Measurements from ENCODE around the gene MOGAT1. TPM values are rescaled to one million over a fixed set of nuclear protein-coding genes. Genes with fewer than 3 reads are reported as not detected.

The MOGAT1 gene
- total RNA-seq, 1 experiment from 2014 or later, result 0.22 TPM

DNA sequence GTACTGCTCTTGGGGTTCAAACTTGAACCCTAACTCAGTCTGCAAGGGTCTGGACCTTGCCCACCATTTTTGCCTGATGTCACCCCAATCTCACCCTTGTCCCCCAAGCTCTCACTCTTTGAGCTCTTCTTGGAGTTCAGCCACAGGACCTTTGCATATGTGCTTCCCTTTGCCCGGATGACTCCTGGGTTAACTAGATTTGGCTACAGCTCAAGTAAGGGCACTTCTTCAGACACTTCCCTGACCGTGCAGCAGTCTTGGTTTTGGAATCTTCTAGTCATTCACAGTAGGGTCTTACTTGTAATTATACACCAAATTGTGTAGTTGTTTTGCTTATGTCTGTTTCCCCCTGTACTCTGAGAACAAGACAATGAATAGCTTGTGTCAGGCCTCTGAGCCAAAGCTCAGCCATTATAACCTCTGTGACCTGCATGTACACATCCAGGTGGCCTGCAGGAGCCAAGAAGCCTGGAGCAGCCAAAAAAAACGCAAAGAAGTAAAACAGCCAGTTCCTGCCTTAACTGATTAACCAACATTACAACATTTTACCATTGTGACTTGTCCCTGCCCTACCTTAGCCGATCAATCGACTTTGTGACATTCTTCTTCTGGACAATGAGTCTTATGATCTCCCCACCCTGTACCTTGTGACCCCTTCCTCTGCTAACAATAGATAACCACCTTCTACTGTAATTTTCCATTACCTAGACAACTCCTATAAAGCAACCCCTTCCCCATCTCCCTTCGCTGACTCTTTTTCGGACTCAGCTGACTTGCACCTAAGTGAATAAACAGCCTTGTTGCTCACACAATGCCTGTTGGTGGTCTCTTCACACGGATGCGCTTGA, 1.0 kb upstream of the MOGAT1 start:
- intact Hi-C loops (cut with micrococcal nuclease), result no loop called here
- POLR2A ChIA-PET, result no interaction called here

More for the DNA sequence above, 1.0 kb upstream of the MOGAT1 start:
- no TSS peak for BruUV-seq (replicated peaks)
- no peak overlapping the region for H3K9ac ChIP-seq (ENCODE audit: low read length)
- TF ChIP-seq, protein P1, sequence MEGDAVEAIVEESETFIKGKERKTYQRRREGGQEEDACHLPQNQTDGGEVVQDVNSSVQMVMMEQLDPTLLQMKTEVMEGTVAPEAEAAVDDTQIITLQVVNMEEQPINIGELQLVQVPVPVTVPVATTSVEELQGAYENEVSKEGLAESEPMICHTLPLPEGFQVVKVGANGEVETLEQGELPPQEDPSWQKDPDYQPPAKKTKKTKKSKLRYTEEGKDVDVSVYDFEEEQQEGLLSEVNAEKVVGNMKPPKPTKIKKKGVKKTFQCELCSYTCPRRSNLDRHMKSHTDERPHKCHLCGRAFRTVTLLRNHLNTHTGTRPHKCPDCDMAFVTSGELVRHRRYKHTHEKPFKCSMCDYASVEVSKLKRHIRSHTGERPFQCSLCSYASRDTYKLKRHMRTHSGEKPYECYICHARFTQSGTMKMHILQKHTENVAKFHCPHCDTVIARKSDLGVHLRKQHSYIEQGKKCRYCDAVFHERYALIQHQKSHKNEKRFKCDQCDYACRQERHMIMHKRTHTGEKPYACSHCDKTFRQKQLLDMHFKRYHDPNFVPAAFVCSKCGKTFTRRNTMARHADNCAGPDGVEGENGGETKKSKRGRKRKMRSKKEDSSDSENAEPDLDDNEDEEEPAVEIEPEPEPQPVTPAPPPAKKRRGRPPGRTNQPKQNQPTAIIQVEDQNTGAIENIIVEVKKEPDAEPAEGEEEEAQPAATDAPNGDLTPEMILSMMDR (IDR thresholded peaks at IDR 0.05 in 2 of 3, conservative IDR thresholded peaks at IDR 0.05 in 1 of 3; ENCODE audit: borderline replicate concordance in 1 of 3, insufficient read depth in 1 of 3, low read depth in 2 of 3, low read length in 2 of 3), result no peak
- no peak for TF ChIP-seq ELF1 (IDR thresholded peaks at IDR 0.05; ENCODE audit: borderline replicate concordance, low read depth)
- TF ChIP-seq POLR2AphosphoS5 (IDR thresholded peaks at IDR 0.05; ENCODE audit: low read depth, low read length), result no peak
- TF ChIP-seq CEBPB (IDR thresholded peaks at IDR 0.05; ENCODE audit: low read depth), result no peak
- TF ChIP-seq TCF7L2 (IDR thresholded peaks at IDR 0.05; ENCODE audit: borderline replicate concordance, extremely low read depth, insufficient read depth, insufficient read length), result no peak
- TF ChIP-seq SIN3A (IDR thresholded peaks at IDR 0.05; ENCODE audit: low read depth), result no peak
- no peak for TF ChIP-seq EZH2 (IDR thresholded peaks at IDR 0.05)
- TF ChIP-seq FOSL1 (IDR thresholded peaks at IDR 0.05; ENCODE audit: low read depth), result no peak
- TF ChIP-seq ZFX (IDR thresholded peaks at IDR 0.05), result no peak
- no peak for TF ChIP-seq RAD21 (IDR thresholded peaks at IDR 0.05; ENCODE audit: low read depth)
- TF ChIP-seq JUND (IDR thresholded peaks at IDR 0.05), result no peak
- TF ChIP-seq ZNF274 (IDR thresholded peaks at IDR 0.05; ENCODE audit: low read depth, low read length), result no peak
- TF ChIP-seq, protein P2, sequence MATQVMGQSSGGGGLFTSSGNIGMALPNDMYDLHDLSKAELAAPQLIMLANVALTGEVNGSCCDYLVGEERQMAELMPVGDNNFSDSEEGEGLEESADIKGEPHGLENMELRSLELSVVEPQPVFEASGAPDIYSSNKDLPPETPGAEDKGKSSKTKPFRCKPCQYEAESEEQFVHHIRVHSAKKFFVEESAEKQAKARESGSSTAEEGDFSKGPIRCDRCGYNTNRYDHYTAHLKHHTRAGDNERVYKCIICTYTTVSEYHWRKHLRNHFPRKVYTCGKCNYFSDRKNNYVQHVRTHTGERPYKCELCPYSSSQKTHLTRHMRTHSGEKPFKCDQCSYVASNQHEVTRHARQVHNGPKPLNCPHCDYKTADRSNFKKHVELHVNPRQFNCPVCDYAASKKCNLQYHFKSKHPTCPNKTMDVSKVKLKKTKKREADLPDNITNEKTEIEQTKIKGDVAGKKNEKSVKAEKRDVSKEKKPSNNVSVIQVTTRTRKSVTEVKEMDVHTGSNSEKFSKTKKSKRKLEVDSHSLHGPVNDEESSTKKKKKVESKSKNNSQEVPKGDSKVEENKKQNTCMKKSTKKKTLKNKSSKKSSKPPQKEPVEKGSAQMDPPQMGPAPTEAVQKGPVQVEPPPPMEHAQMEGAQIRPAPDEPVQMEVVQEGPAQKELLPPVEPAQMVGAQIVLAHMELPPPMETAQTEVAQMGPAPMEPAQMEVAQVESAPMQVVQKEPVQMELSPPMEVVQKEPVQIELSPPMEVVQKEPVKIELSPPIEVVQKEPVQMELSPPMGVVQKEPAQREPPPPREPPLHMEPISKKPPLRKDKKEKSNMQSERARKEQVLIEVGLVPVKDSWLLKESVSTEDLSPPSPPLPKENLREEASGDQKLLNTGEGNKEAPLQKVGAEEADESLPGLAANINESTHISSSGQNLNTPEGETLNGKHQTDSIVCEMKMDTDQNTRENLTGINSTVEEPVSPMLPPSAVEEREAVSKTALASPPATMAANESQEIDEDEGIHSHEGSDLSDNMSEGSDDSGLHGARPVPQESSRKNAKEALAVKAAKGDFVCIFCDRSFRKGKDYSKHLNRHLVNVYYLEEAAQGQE (IDR thresholded peaks at IDR 0.05; ENCODE audit: low read depth), result no peak
- TF ChIP-seq SP1 (IDR thresholded peaks at IDR 0.05; ENCODE audit: low read depth), result no peak
- no peak for TF ChIP-seq POLR2A (IDR thresholded peaks at IDR 0.05; ENCODE audit: borderline replicate concordance, extremely low read depth, insufficient read depth, insufficient read length)
- TF ChIP-seq, protein P3, sequence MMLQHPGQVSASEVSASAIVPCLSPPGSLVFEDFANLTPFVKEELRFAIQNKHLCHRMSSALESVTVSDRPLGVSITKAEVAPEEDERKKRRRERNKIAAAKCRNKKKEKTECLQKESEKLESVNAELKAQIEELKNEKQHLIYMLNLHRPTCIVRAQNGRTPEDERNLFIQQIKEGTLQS (IDR thresholded peaks at IDR 0.05), result no peak
- H3K9me3 ChIP-seq (ENCODE audit: control insufficient read depth in 1 of 2, insufficient read depth in 1 of 2, low read depth in 1 of 2, low read length in 2 of 2), result no peaks in the 10 kb centered on the region
- no peak overlapping the region for H3K27ac ChIP-seq (ENCODE audit: low read depth, low read length)
- ATAC-seq (no peak), DNase-seq (ENCODE audit: low read depth, low spot score) (no peak)
- ChIA-PET RAD21 (ENCODE audit: low non-redundant PET in 1 of 2, low total read pairs in 2 of 2, uncharacterized antibody in 2 of 2, unreplicated experiment in 2 of 2) (no interaction called here), CTCF (no interaction called here)
- no peaks in the 10 kb centered on the region for H3K9me2 ChIP-seq (ENCODE audit: insufficient read depth)
- no peaks in the 10 kb centered on the region for H4K20me1 ChIP-seq (ENCODE audit: insufficient read depth)
- H2AFZ ChIP-seq (ENCODE audit: low read depth, low read length, poor library complexity, severe bottlenecking), result no peak overlapping the region
- no peaks in the 10 kb centered on the region for H3K27me3 ChIP-seq (ENCODE audit: insufficient read depth, low read length)
- no peaks in the 10 kb centered on the region for H3K36me3 ChIP-seq (ENCODE audit: control insufficient read depth in 1 of 2, insufficient read depth in 2 of 2, low read length in 2 of 2)
- no peak overlapping the region for H3K4me3 ChIP-seq (replicated peaks in 1 of 2; ENCODE audit: low read depth in 1 of 2, low read length in 2 of 2)
- no peaks in the 10 kb centered on the region for H3K79me2 ChIP-seq (ENCODE audit: insufficient read depth, low read length)
- H3K4me1 ChIP-seq (ENCODE audit: control insufficient read depth in 1 of 2, insufficient read depth in 2 of 2, low read length in 2 of 2), result no peaks in the 10 kb centered on the region
- H3K4me2 ChIP-seq (ENCODE audit: low read length), result no peak overlapping the region

Measured in HCT116 (cell line).